ENCODE data around the gene PACS1.

The PACS1 gene

GRCh38 chr11:66139817-66140404 is 69.8 kb downstream of the PACS1 start:
- H3K4me1 ChIP-seq: peaks cover 2% of the 10 kb centered on the region; the same call in 1 of the 2 replicates
- in situ Hi-C loops (cut with MboI; ENCODE audit: low sequenced_read_pairs): no loop called here
- H3K9me3 ChIP-seq: no peaks in the 10 kb centered on the region
- no peaks in the 10 kb centered on the region for H3K36me3 ChIP-seq (replicated peaks)
- H3K4me3 ChIP-seq: no peak overlapping the region
- DNase-seq (ENCODE audit: low spot score in 2 of 2): no peak
- H3K27me3 ChIP-seq (ENCODE audit: low read depth): no peaks in the 10 kb centered on the region

- DNase-seq (ENCODE audit: low spot score in 2 of 2): no peak
- Histone ChIP-seq H3K36me3 (replicated peaks) (no peaks in the 10 kb centered on the region), H3K4me1 (peaks cover 2% of the 10 kb centered on the region; the same call in 1 of the 2 replicates), H3K4me3 (no peak overlapping the region), H3K27me3 (ENCODE audit: low read depth) (no peaks in the 10 kb centered on the region), H3K9me3 (no peaks in the 10 kb centered on the region)
- in situ Hi-C loops (cut with MboI; ENCODE audit: low sequenced_read_pairs): no loop called here
Measured at GRCh38 chr11:66142370-66143263, 72.5 kb downstream of the PACS1 start.

- Histone ChIP-seq H3K4me1 (peaks cover 2% of the 10 kb centered on the region; the same call in 1 of the 2 replicates), H3K36me3 (replicated peaks) (no peaks in the 10 kb centered on the region)
Measured at GRCh38 chr11:66143264-66143566, 73.1 kb downstream of the PACS1 start.

GRCh38 chr11:66143996-66144678 is 74.1 kb downstream of the PACS1 start:
- H3K36me3 ChIP-seq (replicated peaks): no peaks in the 10 kb centered on the region
- H3K4me3 ChIP-seq: no peak overlapping the region
- in situ Hi-C loops (cut with MboI; ENCODE audit: low sequenced_read_pairs): no loop called here
- H3K9me3 ChIP-seq: no peaks in the 10 kb centered on the region
- H3K27me3 ChIP-seq (ENCODE audit: low read depth): no peaks in the 10 kb centered on the region
- H3K4me1 ChIP-seq: peaks cover 2% of the 10 kb centered on the region; the same call in 1 of the 2 replicates
- DNase-seq (ENCODE audit: low spot score in 2 of 2): no peak

More at GRCh38 chr11:66143264-66143566, 73.1 kb downstream of the PACS1 start:
- H3K9me3 ChIP-seq: no peaks in the 10 kb centered on the region
- no peak for DNase-seq (ENCODE audit: low spot score in 2 of 2)
- H3K27me3 ChIP-seq (ENCODE audit: low read depth): no peaks in the 10 kb centered on the region
- in situ Hi-C loops (cut with MboI; ENCODE audit: low sequenced_read_pairs): no loop called here
- H3K4me3 ChIP-seq: no peak overlapping the region

GRCh38 chr11:66146074-66146473 is 76.0 kb downstream of the PACS1 start:
- Histone ChIP-seq H3K27me3 (ENCODE audit: low read depth) (no peaks in the 10 kb centered on the region), H3K4me1 (peaks cover 2% of the 10 kb centered on the region; the same call in 1 of the 2 replicates), H3K9me3 (no peaks in the 10 kb centered on the region), H3K4me3 (no peak overlapping the region), H3K36me3 (replicated peaks) (no peaks in the 10 kb centered on the region)
- DNase-seq (ENCODE audit: low spot score in 2 of 2): no peak
- in situ Hi-C loops (cut with MboI; ENCODE audit: low sequenced_read_pairs): no loop called here

GRCh38 chr11:66146940-66147339 is 76.9 kb downstream of the PACS1 start:
- Histone ChIP-seq H3K4me3 (no peak overlapping the region), H3K27me3 (ENCODE audit: low read depth) (no peaks in the 10 kb centered on the region), H3K4me1 (peaks cover 2% of the 10 kb centered on the region; the same call in 1 of the 2 replicates), H3K9me3 (no peaks in the 10 kb centered on the region), H3K36me3 (replicated peaks) (no peaks in the 10 kb centered on the region)
- DNase-seq (ENCODE audit: low spot score in 2 of 2): no peak
- in situ Hi-C loops (cut with MboI; ENCODE audit: low sequenced_read_pairs): no loop called here

- Histone ChIP-seq H3K27me3 (ENCODE audit: low read depth) (no peaks in the 10 kb centered on the region), H3K36me3 (replicated peaks) (no peaks in the 10 kb centered on the region), H3K4me3 (no peak overlapping the region), H3K4me1 (no peaks in the 10 kb centered on the region), H3K9me3 (no peaks in the 10 kb centered on the region)
- in situ Hi-C loops (cut with MboI; ENCODE audit: low sequenced_read_pairs): no loop called here
- DNase-seq (ENCODE audit: low spot score in 2 of 2): no peak
Measured at GRCh38 chr11:66150140-66150539, 80.1 kb downstream of the PACS1 start.

- DNase-seq (ENCODE audit: low spot score in 2 of 2): no peak
- Histone ChIP-seq H3K9me3 (no peaks in the 10 kb centered on the region), H3K36me3 (replicated peaks) (no peaks in the 10 kb centered on the region), H3K4me1 (no peaks in the 10 kb centered on the region), H3K27me3 (ENCODE audit: low read depth) (no peaks in the 10 kb centered on the region), H3K4me3 (no peak overlapping the region)
- in situ Hi-C loops (cut with MboI; ENCODE audit: low sequenced_read_pairs): no loop called here
Measured at GRCh38 chr11:66150725-66151124, 80.7 kb downstream of the PACS1 start.

GRCh38 chr11:66151273-66151672 is 81.2 kb downstream of the PACS1 start:
- DNase-seq (ENCODE audit: low spot score in 2 of 2): no peak
- in situ Hi-C loops (cut with MboI; ENCODE audit: low sequenced_read_pairs): no loop called here
- no peaks in the 10 kb centered on the region for H3K27me3 ChIP-seq (ENCODE audit: low read depth)
- no peaks in the 10 kb centered on the region for H3K36me3 ChIP-seq (replicated peaks)
- H3K4me3 ChIP-seq: no peak overlapping the region
- no peaks in the 10 kb centered on the region for H3K4me1 ChIP-seq
- H3K9me3 ChIP-seq: no peaks in the 10 kb centered on the region

GRCh38 chr11:66154109-66154508 is 84.0 kb downstream of the PACS1 start:
- in situ Hi-C loops (cut with MboI; ENCODE audit: low sequenced_read_pairs): no loop called here
- H3K36me3 ChIP-seq (replicated peaks): no peaks in the 10 kb centered on the region
- no peaks in the 10 kb centered on the region for H3K27me3 ChIP-seq (ENCODE audit: low read depth)
- H3K4me3 ChIP-seq: no peak overlapping the region
- H3K9me3 ChIP-seq: no peaks in the 10 kb centered on the region
- DNase-seq (ENCODE audit: low spot score in 2 of 2): no peak
- no peaks in the 10 kb centered on the region for H3K4me1 ChIP-seq

- Histone ChIP-seq H3K4me3 (no peak overlapping the region), H3K27me3 (ENCODE audit: low read depth) (no peaks in the 10 kb centered on the region), H3K36me3 (replicated peaks) (no peaks in the 10 kb centered on the region), H3K9me3 (no peaks in the 10 kb centered on the region), H3K4me1 (peaks cover 5% of the 10 kb centered on the region)
- in situ Hi-C loops (cut with MboI; ENCODE audit: low sequenced_read_pairs): no loop called here
- DNase-seq (ENCODE audit: low spot score in 2 of 2): no peak
Measured at GRCh38 chr11:66155387-66156073, 85.5 kb downstream of the PACS1 start.

- Histone ChIP-seq H3K27me3 (ENCODE audit: low read depth) (no peaks in the 10 kb centered on the region), H3K4me1 (peaks cover 5% of the 10 kb centered on the region), H3K9me3 (no peaks in the 10 kb centered on the region), H3K4me3 (no peak overlapping the region), H3K36me3 (replicated peaks) (no peaks in the 10 kb centered on the region)
- in situ Hi-C loops (cut with MboI; ENCODE audit: low sequenced_read_pairs): no loop called here
- DNase-seq (ENCODE audit: low spot score in 2 of 2): no peak
Measured at GRCh38 chr11:66157182-66157864, 87.3 kb downstream of the PACS1 start.

GRCh38 chr11:66158156-66158555 is 88.1 kb downstream of the PACS1 start:
- Histone ChIP-seq H3K27me3 (ENCODE audit: low read depth) (no peaks in the 10 kb centered on the region), H3K4me1 (peaks cover 5% of the 10 kb centered on the region)
- DNase-seq (ENCODE audit: low spot score in 2 of 2): no peak

More at GRCh38 chr11:66158156-66158555, 88.1 kb downstream of the PACS1 start:
- Histone ChIP-seq H3K36me3 (replicated peaks) (no peaks in the 10 kb centered on the region), H3K4me3 (no peak overlapping the region), H3K9me3 (no peaks in the 10 kb centered on the region)
- in situ Hi-C loops (cut with MboI; ENCODE audit: low sequenced_read_pairs): no loop called here

All from HAP-1 (cell line).